Thyroid gland (tissue), 4 donors: ENCODE measurements around the gene KDM5B. TPM values are rescaled to one million over a fixed set of nuclear protein-coding genes. Genes with fewer than 3 reads are reported as not detected.

Source experiments
- DNase-seq, 2 donors: peaks; one replicate each; pipeline ENCODE4 v3.0.0-alpha.2; 2019
- H3K27ac ChIP-seq, 3 donors: fragments of 200-600 bp; sonication (generic); 1 replicate in 2 of 3; 2 replicates in 1 of 3; pipeline ENCODE4 v1.5.1; 2016 to 2019; ENCODE audit warnings: mild to moderate bottlenecking in 1 of 3, moderate library complexity in 1 of 3
- H3K27me3 ChIP-seq: fragments of 200-600 bp; sonication (generic); one replicate; pipeline ENCODE4 v1.5.1; 2019
- H3K36me3 ChIP-seq, 2 donors: fragments of 200-600 bp; sonication (generic); one replicate each; pipeline ENCODE4 v1.5.1; 2016 to 2019
- H3K4me1 ChIP-seq, 2 donors: fragments of 200-600 bp; sonication (generic); one replicate each; pipeline ENCODE4 v1.5.1; 2017 to 2019
- H3K4me3 ChIP-seq, 3 donors: fragments of 200-600 bp; sonication (generic); replicated peaks in 1 of 3; 1 replicate in 2 of 3; 2 replicates in 1 of 3; pipeline ENCODE4 v1.5.1; 2016; ENCODE audit warnings: mild to moderate bottlenecking in 1 of 3
- H3K9me3 ChIP-seq: fragments of 200-600 bp; sonication (generic); one replicate; pipeline ENCODE4 v1.5.1; 2017
- POLR2A ChIP-seq, 2 donors: fragments of 450-650 bp; IDR thresholded peaks; one replicate each; pipeline ENCODE4 v1.6.1; 2017; ENCODE audit warnings: antibody characterized with exemption in 2 of 2, mild to moderate bottlenecking in 2 of 2, moderate library complexity in 1 of 2
- WGBS, 2 donors: methylation state at CpG; one replicate each; pipeline ENCODE4 v1.1.5; 2017; 5-methylcytosine and 5-hydroxymethylcytosine counted together
- intact Hi-C: fragments of 100-400 bp; cut with DNase I; formaldehyde crosslinking; loops from one replicate; pipeline ENCODE4 v1.15.1; 2023
- total RNA-seq, 4 donors: library from RNA; depleted of rRNA; stranded (reverse); fragments of >200 nt; gene quantifications; one replicate each; pipeline ENCODE4 v1.2.3, GENCODE V29; 2016
- TF ChIP-seq, protein P1 (sequence below), 6 experiments: fragments of 200-600 bp in 3 of 6; fragments of 450-650 bp in 3 of 6; sonication (generic) in 3 of 6; IDR thresholded peaks; one replicate each; pipeline ENCODE4 v1.5.1; 2016 to 2019; ENCODE audit warnings: antibody characterized with exemption in 6 of 6, mild to moderate bottlenecking in 2 of 6, inconsistent platforms in 1 of 6, moderate library complexity in 1 of 6

Gene KDM5B
- total RNA-seq, 4 donors from 2014 or later: 53.1 to 78.5 (median 61.2) TPM

- Histone ChIP-seq H3K27me3 (peaks cover 11% of the 10 kb centered on the region), H3K36me3 (no peaks in the 10 kb centered on the region), H3K9me3 (no peaks in the 10 kb centered on the region), H3K27ac (no peak overlapping the region), H3K4me1 (peaks cover 12 to 17% of the 10 kb centered on the region in 2 donors), H3K4me3 (peak overlapping the region in 1 of 3 donors; percentile 12)
- intact Hi-C loops: loop anchor here (10.0 kb wide), 3 partner anchors 215 to 525 kb away; partner anchors contain the start of genes PPP1R12B and UBE2T
- 1 to 4% methylated on average over 6 to 25 of the region's 34 CpGs for WGBS, 2 donors
- DNase-seq: peak in 1 of 2 donors; percentile 26
- TF ChIP-seq, protein P1, sequence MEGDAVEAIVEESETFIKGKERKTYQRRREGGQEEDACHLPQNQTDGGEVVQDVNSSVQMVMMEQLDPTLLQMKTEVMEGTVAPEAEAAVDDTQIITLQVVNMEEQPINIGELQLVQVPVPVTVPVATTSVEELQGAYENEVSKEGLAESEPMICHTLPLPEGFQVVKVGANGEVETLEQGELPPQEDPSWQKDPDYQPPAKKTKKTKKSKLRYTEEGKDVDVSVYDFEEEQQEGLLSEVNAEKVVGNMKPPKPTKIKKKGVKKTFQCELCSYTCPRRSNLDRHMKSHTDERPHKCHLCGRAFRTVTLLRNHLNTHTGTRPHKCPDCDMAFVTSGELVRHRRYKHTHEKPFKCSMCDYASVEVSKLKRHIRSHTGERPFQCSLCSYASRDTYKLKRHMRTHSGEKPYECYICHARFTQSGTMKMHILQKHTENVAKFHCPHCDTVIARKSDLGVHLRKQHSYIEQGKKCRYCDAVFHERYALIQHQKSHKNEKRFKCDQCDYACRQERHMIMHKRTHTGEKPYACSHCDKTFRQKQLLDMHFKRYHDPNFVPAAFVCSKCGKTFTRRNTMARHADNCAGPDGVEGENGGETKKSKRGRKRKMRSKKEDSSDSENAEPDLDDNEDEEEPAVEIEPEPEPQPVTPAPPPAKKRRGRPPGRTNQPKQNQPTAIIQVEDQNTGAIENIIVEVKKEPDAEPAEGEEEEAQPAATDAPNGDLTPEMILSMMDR (IDR thresholded peaks at IDR 0.05): no peak
- no peak for TF ChIP-seq POLR2A (IDR thresholded peaks at IDR 0.05)
These were observed 98.8 kb downstream of the KDM5B start for GRCh38 chr1:202709276-202710041.

DNA sequence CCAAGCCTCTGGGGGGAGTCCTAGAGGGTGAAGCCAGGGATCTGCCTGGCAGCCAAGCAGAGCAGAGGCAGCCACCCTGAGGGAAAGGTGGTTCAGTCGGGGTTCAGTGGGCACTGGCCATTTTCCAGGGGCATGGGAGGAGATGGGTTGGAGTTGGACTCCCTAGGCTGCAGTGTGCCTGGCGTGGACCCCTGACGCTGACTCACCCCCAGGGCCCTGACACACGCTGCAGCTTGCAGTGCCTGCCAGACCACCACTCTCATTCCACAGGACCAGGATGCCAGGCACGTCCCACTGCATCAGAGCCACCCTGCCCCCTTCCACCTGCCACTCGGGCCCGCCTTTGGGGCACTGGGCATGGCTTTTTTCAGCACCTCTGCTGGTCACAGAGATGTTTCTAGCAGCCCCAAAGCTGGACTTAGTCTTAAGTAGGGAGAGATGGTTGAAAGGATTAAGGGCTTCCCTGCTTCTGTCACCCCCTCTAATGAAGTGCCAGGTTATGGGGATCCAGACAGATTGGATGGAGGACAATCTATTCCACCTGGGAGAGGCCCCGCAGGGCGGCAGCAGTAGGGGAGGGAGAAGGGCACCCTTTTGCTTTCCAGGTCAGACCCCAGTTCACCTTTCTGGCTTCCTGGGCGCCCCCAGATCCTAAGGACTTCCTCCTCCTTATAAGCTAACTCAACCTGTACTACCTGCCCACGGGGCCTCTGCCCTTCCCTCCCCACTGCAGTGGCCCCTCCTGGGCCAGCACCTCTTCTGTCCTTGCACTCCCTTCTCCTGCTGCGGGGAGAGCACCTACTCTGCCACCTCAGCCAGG lies 99.6 kb downstream of the KDM5B start:
- Histone ChIP-seq H3K4me1 (peaks cover 12 to 17% of the 10 kb centered on the region in 2 donors), H3K27ac (no peak overlapping the region), H3K9me3 (no peaks in the 10 kb centered on the region), H3K4me3 (no peak overlapping the region), H3K36me3 (no peaks in the 10 kb centered on the region), H3K27me3 (peaks cover 11% of the 10 kb centered on the region)
- no peak for TF ChIP-seq POLR2A (IDR thresholded peaks at IDR 0.05)
- TF ChIP-seq, protein P1 (IDR thresholded peaks at IDR 0.05): no peak
- intact Hi-C loops: no loop called here
- no peak for DNase-seq
- WGBS, 2 donors: 61 to 62% methylated on average over 11 of the region's 12 CpGs

- no peak for DNase-seq
- Histone ChIP-seq H3K36me3 (no peaks in the 10 kb centered on the region), H3K27me3 (peaks cover 11% of the 10 kb centered on the region), H3K4me1 (peaks cover 12 to 17% of the 10 kb centered on the region in 2 donors), H3K4me3 (no peak overlapping the region), H3K9me3 (no peaks in the 10 kb centered on the region), H3K27ac (no peak overlapping the region)
- TF ChIP-seq POLR2A (IDR thresholded peaks at IDR 0.05): no peak
- TF ChIP-seq, protein P1 (IDR thresholded peaks at IDR 0.05): no peak
- 78 to 89% methylated on average over 5 of the region's 5 CpGs for WGBS, 2 donors
- intact Hi-C loops: no loop called here
These were observed 101.4 kb downstream of the KDM5B start for GRCh38 chr1:202706851-202707250.

DNA sequence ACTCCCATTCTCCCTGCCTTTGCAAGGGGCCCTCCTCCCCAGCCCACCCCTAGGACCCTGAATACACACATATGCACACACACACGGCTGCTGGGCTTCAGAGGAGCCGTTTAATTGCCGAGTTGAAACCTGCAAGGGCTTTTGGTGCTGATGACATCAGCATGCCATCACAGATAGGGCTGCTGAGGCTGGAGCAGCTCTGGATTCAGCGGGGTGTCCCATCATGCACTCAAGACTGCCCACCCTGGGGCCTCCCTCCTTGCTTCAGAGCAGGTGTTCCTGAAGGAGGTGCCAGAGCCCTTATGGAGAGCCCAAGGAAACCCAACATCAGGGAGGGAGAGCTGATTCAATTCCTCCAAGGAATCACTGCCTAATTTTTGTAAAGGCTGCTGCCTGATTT lies 103.6 kb downstream of the KDM5B start:
- 70 to 76% methylated on average over 2 to 4 of the region's 4 CpGs for WGBS, 2 donors
- peaks cover 11% of the 10 kb centered on the region for H3K27me3 ChIP-seq

More for the DNA sequence above, 103.6 kb downstream of the KDM5B start:
- intact Hi-C loops: no loop called here
- H3K4me3 ChIP-seq: no peak overlapping the region
- no peaks in the 10 kb centered on the region for H3K36me3 ChIP-seq
- H3K9me3 ChIP-seq: no peaks in the 10 kb centered on the region
- DNase-seq: no peak
- no peak for TF ChIP-seq POLR2A (IDR thresholded peaks at IDR 0.05)
- TF ChIP-seq, protein P1 (IDR thresholded peaks at IDR 0.05): no peak
- H3K27ac ChIP-seq: no peak overlapping the region
- peaks cover 6% of the 10 kb centered on the region in 2 donors for H3K4me1 ChIP-seq
